ENCODE measurements around the gene DFFA.
"Not testable (repeated sequence)": the region's sequence is repeated elsewhere in the genome, so short reads cannot be mapped to it uniquely, and the experiment has no call there.

Gene DFFA

GRCh38 chr1:10425826-10426534 lies 46.3 kb downstream of the DFFA start:
- not testable (repeated sequence) for DNase-seq

- DNase-seq: no peak
These were observed 47.7 kb downstream of the DFFA start for GRCh38 chr1:10424651-10425050.

- DNase-seq: peak; percentile 7
These were observed 48.3 kb downstream of the DFFA start for GRCh38 chr1:10424034-10424433.

- DNase-seq: no peak
These were observed 50.7 kb downstream of the DFFA start for GRCh38 chr1:10421637-10422036.

GRCh38 chr1:10419351-10419750 lies 53.0 kb downstream of the DFFA start:
- DNase-seq: no peak

GRCh38 chr1:10418741-10419140 lies 53.6 kb downstream of the DFFA start:
- not testable (repeated sequence) for DNase-seq

GRCh38 chr1:10415967-10416366 lies 56.4 kb downstream of the DFFA start:
- DNase-seq: not testable (repeated sequence)

- DNase-seq: peak; percentile 13
These were observed 57.0 kb downstream of the DFFA start for GRCh38 chr1:10415211-10415930.

- no peak for DNase-seq
These were observed 65.1 kb downstream of the DFFA start for GRCh38 chr1:10407201-10407600.

Measured in HCEC 1CT (cell line).